Left ventricle myocardium inferior (tissue), 1 donor: ENCODE measurements around the gene SKI. TPM values are rescaled to one million over a fixed set of nuclear protein-coding genes. Genes with fewer than 3 reads are reported as not detected.
A peak's percentile ranks its signal among the peaks of the same experiment; 100 is the strongest.

Experiments used
- DNase-seq: peaks from one replicate; pipeline ENCODE4 v3.0.0-alpha.2; 2020
- H3K27ac ChIP-seq: fragments of 200-600 bp; replicated peaks from 2 replicates; pipeline ENCODE4 v1.8.0; 2021
- H3K27me3 ChIP-seq: fragments of 200-600 bp; 2 replicates; pipeline ENCODE4 v1.8.0; 2021; ENCODE audit warnings: low read depth
- H3K36me3 ChIP-seq: fragments of 200-600 bp; 2 replicates; pipeline ENCODE4 v1.8.0; 2021
- H3K4me1 ChIP-seq: fragments of 200-600 bp; 2 replicates; pipeline ENCODE4 v1.8.0; 2021
- H3K4me3 ChIP-seq: fragments of 200-600 bp; 2 replicates; pipeline ENCODE4 v1.8.0; 2021; ENCODE audit warnings: mild to moderate bottlenecking, moderate library complexity
- H3K9me3 ChIP-seq: fragments of 200-600 bp; replicated peaks from 2 replicates; pipeline ENCODE4 v1.8.0; 2021
- intact Hi-C: fragments of 100-400 bp; cut with micrococcal nuclease; formaldehyde crosslinking; loops from one replicate; pipeline ENCODE4 v1.11.0; 2022
- total RNA-seq: library from RNA; stranded (reverse); fragmentation: NEBNext Ultra II Directional; extraction: Animal tissue kit (Norgen Biotek cat#: 25700); gene quantifications from one replicate; pipeline ENCODE4 v1.2.1, GENCODE V29; 2021
- TF ChIP-seq, protein P1 (sequence below): fragments of 200-600 bp; IDR thresholded peaks from 2 replicates; pipeline ENCODE4 v1.8.0; 2021; ENCODE audit warnings: antibody characterized with exemption, mild to moderate bottlenecking, borderline replicate concordance
- donor health status: DM: no; HTN: yes; CAD: no; lungs with severe emphysema.

The SKI gene
- total RNA-seq, 1 donor from 2014 or later: 37.9 TPM

DNA sequence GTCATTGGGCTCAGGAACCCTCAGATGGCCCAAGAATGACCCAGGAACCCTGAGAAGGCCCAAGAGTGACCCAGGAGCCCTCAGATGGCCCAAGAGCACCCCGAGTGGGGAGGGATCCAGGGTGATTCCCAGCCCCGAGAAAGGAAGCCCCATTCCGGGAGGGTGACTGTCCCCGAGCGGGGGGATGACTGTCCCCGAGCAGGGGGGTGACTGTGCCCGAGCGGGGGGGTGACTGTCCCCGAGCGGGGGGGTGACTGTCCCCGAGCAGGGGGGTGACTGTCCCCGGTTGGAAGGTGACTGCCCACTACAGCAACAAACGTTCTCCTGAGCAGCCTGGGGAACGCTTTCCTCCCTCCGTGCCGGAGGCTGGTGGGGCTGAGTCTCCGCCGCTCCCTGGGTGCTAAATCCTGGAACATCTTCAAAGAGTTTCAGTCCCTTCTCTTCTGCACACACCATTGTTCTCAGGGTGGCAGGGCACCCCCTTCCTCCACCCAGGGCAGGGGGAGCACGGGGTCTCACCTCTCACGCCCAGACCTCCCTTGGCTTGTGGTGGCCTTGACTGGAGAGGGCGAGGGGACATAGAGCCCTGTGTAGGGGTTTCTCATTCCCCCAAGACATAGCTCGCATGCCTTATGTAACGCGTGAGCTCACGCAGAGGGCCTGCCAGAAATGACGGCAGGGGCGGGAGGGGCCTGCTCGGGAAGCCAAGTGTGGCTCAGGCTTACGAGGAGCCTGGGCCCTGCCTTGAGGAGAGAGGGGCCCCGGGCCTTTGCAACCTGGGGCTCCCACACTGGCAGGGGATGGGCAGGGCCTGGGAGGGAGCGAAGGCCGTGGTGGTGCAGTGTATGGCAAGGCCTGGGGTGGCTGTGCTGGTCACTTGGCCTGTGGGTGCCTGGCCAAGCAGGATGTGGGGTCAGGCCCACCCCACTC, 14.3 kb upstream of the SKI start:
- peak overlapping the region; percentile 99 for H3K27ac ChIP-seq
- TF ChIP-seq, protein P1, sequence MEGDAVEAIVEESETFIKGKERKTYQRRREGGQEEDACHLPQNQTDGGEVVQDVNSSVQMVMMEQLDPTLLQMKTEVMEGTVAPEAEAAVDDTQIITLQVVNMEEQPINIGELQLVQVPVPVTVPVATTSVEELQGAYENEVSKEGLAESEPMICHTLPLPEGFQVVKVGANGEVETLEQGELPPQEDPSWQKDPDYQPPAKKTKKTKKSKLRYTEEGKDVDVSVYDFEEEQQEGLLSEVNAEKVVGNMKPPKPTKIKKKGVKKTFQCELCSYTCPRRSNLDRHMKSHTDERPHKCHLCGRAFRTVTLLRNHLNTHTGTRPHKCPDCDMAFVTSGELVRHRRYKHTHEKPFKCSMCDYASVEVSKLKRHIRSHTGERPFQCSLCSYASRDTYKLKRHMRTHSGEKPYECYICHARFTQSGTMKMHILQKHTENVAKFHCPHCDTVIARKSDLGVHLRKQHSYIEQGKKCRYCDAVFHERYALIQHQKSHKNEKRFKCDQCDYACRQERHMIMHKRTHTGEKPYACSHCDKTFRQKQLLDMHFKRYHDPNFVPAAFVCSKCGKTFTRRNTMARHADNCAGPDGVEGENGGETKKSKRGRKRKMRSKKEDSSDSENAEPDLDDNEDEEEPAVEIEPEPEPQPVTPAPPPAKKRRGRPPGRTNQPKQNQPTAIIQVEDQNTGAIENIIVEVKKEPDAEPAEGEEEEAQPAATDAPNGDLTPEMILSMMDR: no peak
- no peaks in the 10 kb centered on the region for H3K27me3 ChIP-seq
- peak; percentile 86 for DNase-seq
- intact Hi-C loops: no loop called here
- no peaks in the 10 kb centered on the region for H3K36me3 ChIP-seq
- peaks cover 51% of the 10 kb centered on the region for H3K4me1 ChIP-seq
- H3K4me3 ChIP-seq: peak overlapping the region; percentile 53
- H3K9me3 ChIP-seq: no peaks in the 10 kb centered on the region

DNA sequence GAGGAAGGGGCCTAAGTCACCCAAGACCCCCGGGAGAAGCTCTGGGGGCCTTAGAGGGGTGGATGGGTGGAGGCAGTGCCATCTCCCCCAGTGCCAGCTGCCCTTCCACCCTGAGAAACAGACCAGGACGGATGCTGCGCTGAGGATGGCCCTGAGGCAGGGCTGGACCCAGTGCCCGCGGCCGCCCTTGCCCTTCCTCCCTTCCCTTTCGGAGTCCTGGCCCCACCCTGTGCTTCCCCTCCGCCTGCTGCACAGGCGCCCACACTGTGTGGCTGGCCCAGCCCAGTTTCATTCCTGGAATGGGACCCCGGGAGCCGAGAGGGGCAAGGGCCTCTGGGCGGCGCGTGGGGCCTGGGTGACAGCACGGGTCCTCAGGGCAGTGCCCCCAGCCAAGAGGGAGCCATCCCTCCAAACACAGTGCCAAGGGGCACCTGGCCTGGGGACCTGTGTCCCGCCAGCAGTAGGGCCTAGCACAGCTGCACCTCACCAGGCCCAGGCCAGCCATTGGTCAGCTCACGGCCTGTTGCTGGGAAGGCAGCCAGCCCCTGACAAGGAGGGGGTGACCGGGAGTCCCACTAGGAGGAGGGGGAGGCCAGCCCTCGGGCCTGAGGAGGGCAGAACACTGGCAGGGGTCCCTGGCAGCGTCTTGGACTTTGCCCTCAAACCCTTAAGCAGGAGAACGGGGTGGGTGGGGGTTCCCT, 13.4 kb upstream of the SKI start:
- peak overlapping the region; percentile 53 for H3K4me3 ChIP-seq
- intact Hi-C loops: no loop called here
- H3K9me3 ChIP-seq: no peaks in the 10 kb centered on the region
- peaks cover 42% of the 10 kb centered on the region for H3K4me1 ChIP-seq
- H3K27ac ChIP-seq: peak overlapping the region; percentile 99
- TF ChIP-seq, protein P1: no peak
- DNase-seq: peak; percentile 55
- H3K27me3 ChIP-seq: no peaks in the 10 kb centered on the region
- H3K36me3 ChIP-seq: no peaks in the 10 kb centered on the region

DNA sequence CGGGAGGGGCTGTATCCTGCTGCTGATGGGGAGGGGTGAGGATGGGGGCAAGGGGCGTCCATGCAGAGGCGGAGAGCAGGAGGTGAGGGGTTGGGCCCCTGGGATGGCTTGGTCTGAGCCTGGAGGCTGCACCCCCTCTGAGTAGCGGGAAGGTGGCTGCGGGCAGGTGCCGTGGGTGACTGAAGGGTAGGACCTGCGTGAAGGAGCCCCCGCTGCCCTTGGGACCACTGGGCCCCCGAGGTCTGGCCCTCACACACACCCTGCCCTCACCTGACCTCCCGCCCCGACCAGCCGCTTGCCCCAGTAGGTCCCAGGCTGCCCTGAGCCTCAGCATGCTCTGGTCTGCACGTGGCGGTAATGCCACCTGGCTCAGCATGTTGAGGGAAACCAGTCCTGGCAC, 12.8 kb upstream of the SKI start:
- TF ChIP-seq, protein P1: no peak
- intact Hi-C loops: no loop called here
- Histone ChIP-seq H3K36me3 (no peaks in the 10 kb centered on the region), H3K27me3 (no peaks in the 10 kb centered on the region), H3K4me3 (no peak overlapping the region), H3K4me1 (peaks cover 41% of the 10 kb centered on the region), H3K27ac (peak overlapping the region; percentile 99), H3K9me3 (no peaks in the 10 kb centered on the region)
- no peak for DNase-seq

DNA sequence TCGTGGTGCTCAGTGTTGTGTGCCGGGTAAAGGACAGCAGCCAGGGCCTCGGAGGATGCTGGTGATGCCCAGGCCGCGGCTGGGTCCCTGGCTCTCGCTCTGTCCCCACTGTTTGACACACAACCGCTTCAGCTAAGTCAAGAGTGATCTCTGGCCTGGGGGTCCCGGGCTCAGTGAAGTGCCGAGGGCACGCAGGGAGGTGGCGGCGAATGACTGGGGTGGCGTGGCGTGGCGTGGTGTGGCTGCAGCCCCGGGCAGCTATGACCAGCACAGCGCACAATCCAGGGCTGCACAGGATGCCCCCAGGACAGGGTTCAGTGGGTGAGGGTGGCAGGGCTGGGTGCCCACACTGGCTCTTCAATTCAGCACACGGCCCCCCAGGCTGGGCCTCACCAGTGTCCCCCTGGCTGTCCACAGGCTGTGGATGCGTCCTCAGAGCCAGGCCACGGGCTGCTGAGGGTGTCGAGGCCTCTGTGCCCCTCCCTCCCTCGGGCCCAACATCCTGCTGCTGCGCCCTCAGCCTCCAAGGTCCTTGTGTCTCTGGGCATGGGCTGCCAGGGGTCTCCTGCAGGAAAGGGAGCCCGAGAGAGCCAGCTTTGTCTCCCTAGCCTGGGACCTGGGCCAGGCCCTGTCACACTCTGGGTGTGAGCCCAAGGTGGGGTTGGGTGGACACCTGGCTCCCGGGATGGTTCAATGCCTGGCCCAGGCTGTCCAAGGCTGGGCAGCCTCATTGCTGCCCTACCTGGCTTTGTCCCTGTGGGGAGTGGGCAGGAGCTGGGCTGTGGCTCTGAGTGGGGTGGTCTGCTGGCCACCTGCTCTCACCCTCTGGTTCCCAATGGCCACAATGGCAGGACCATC, 12.0 kb upstream of the SKI start:
- Histone ChIP-seq H3K27ac (no peak overlapping the region), H3K4me1 (peaks cover 41% of the 10 kb centered on the region)
- DNase-seq: no peak

DNA sequence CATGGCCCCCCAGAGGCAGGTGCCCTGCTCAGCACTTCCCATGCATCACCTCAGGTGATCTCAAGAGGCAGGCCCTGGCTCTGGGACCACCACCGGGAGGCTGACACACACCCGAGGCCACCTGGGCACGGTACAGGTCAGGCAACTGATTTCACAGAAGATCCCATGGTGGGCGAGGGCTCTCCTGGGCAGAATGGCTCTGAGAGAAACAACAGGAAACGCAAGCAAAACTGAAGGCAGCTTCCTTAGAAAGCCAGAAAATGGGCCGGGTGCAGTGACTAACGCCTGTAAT, 11.4 kb upstream of the SKI start:
- H3K4me3 ChIP-seq: no peak overlapping the region
- no peaks in the 10 kb centered on the region for H3K36me3 ChIP-seq
- no peak for DNase-seq
- no peaks in the 10 kb centered on the region for H3K27me3 ChIP-seq
- peaks cover 37% of the 10 kb centered on the region for H3K4me1 ChIP-seq
- H3K27ac ChIP-seq: no peak overlapping the region
- H3K9me3 ChIP-seq: no peaks in the 10 kb centered on the region
- TF ChIP-seq, protein P1: no peak
- intact Hi-C loops: no loop called here

More for the DNA sequence above, 12.0 kb upstream of the SKI start:
- intact Hi-C loops: no loop called here
- Histone ChIP-seq H3K9me3 (no peaks in the 10 kb centered on the region), H3K36me3 (no peaks in the 10 kb centered on the region), H3K4me3 (no peak overlapping the region), H3K27me3 (no peaks in the 10 kb centered on the region)
- TF ChIP-seq, protein P1: no peak
